ENCODE measurements around the gene MTF2.

GRCh38 chr1:93106226-93106625, 27.1 kb downstream of the MTF2 start:
- TF ChIP-seq CTCF (IDR thresholded peaks at IDR 0.05 in 2 of 3, conservative IDR thresholded peaks at IDR 0.05 in 1 of 3; ENCODE audit: insufficient read depth in 2 of 3, low read depth in 1 of 3, low read length in 3 of 3) (no peak), UBTF (IDR thresholded peaks at IDR 0.05; ENCODE audit: borderline replicate concordance in 1 of 2, low read depth in 2 of 2, low read length in 2 of 2) (no peak), ZNF140 (CRISPR knock-in tag; IDR thresholded peaks at IDR 0.05) (no peak), ESRRA (IDR thresholded peaks at IDR 0.05; ENCODE audit: borderline replicate concordance, low read depth) (no peak), POLR2AphosphoS5 (IDR thresholded peaks at IDR 0.05; ENCODE audit: control insufficient read depth, insufficient read depth, low read depth, low read length) (no peak), HMG20B (CRISPR knock-in tag; IDR thresholded peaks at IDR 0.05) (no peak), EGR1 (conservative IDR thresholded peaks at IDR 0.05) (no peak), FIP1L1 (IDR thresholded peaks at IDR 0.05; ENCODE audit: low read depth, low read length, poor library complexity, severe bottlenecking) (no peak), REST (IDR thresholded peaks at IDR 0.05; ENCODE audit: borderline replicate concordance) (no peak), REST (CRISPR knock-in tag; IDR thresholded peaks at IDR 0.05; ENCODE audit: low read depth) (no peak)

Measured in K562 (cell line).